Upper lobe of right lung (tissue), 1 donor: ENCODE data around the gene HS6ST3. TPM values are rescaled to one million over a fixed set of nuclear protein-coding genes. Genes with fewer than 3 reads are reported as not detected.
"Not testable (repeated sequence)": the region's sequence is repeated elsewhere in the genome, so short reads cannot be mapped to it uniquely, and the experiment has no call there.

Experiments
- ATAC-seq: fragments of 200-7000 bp; cut with Tn5 transposase; one replicate; pipeline ENCODE4 v1.9.1; 2020; ENCODE audit warnings: mild to moderate bottlenecking, moderate library complexity
- DNase-seq: peaks from one replicate; pipeline ENCODE4 v3.0.0-alpha.2; 2020
- H3K27ac ChIP-seq: fragments of 200-600 bp; one replicate; pipeline ENCODE4 v1.8.0; 2022
- H3K27me3 ChIP-seq: fragments of 200-600 bp; one replicate; pipeline ENCODE4 v1.8.0; 2022; ENCODE audit warnings: mild to moderate bottlenecking
- H3K36me3 ChIP-seq: fragments of 200-600 bp; one replicate; pipeline ENCODE4 v1.8.0; 2022
- H3K4me1 ChIP-seq: fragments of 200-600 bp; one replicate; pipeline ENCODE4 v1.8.0; 2022
- H3K4me3 ChIP-seq: fragments of 200-600 bp; one replicate; pipeline ENCODE4 v1.8.0; 2022; ENCODE audit warnings: mild to moderate bottlenecking
- H3K9me3 ChIP-seq: fragments of 200-600 bp; one replicate; pipeline ENCODE4 v1.8.0; 2022
- intact Hi-C: fragments of 100-400 bp; cut with DNase I; formaldehyde crosslinking; loops from one replicate; pipeline ENCODE4 v1.11.0; 2022
- total RNA-seq: library from RNA; stranded (reverse); fragmentation: NEBNext Ultra II Directional; extraction: Animal tissue kit (Norgen Biotek cat#: 25700); gene quantifications from one replicate; pipeline ENCODE4 v1.2.1, GENCODE V29; 2021
- TF ChIP-seq, protein P1 (sequence below): fragments of 200-600 bp; IDR thresholded peaks from one replicate; pipeline ENCODE4 v1.8.0; 2022; ENCODE audit warnings: antibody characterized with exemption
- donor health status: DM: no; HTN: yes; CAD: no; lungs with severe emphysema.

The HS6ST3 gene
- total RNA-seq, 1 donor from 2014 or later = not detected

DNA sequence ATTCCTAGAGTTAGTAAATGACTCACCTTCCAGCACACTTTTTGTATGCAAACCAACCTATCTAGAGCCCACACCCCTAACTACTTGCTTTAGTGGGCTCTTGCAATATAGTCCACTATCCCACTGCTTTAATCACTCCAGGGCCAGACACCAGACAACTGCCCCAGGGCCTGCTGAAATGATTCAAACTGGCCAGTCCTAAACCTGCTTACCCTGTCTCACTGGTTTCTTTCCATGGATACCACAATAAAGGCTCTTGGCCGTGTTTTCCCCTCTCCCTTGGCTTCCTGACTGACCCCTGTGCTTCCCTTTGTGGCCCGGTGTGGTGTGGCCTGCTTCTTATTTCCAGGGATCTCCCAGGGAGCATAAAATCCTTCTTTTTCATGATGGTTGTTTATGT lies 14.6 kb downstream of the HS6ST3 start:
- Histone ChIP-seq H3K9me3 (peaks cover 6% of the 10 kb centered on the region), H3K4me1 (no peaks in the 10 kb centered on the region), H3K36me3 (no peaks in the 10 kb centered on the region), H3K4me3 (no peak overlapping the region), H3K27me3 (no peaks in the 10 kb centered on the region), H3K27ac (no peak overlapping the region)
- no peak for ATAC-seq
- TF ChIP-seq, protein P1, sequence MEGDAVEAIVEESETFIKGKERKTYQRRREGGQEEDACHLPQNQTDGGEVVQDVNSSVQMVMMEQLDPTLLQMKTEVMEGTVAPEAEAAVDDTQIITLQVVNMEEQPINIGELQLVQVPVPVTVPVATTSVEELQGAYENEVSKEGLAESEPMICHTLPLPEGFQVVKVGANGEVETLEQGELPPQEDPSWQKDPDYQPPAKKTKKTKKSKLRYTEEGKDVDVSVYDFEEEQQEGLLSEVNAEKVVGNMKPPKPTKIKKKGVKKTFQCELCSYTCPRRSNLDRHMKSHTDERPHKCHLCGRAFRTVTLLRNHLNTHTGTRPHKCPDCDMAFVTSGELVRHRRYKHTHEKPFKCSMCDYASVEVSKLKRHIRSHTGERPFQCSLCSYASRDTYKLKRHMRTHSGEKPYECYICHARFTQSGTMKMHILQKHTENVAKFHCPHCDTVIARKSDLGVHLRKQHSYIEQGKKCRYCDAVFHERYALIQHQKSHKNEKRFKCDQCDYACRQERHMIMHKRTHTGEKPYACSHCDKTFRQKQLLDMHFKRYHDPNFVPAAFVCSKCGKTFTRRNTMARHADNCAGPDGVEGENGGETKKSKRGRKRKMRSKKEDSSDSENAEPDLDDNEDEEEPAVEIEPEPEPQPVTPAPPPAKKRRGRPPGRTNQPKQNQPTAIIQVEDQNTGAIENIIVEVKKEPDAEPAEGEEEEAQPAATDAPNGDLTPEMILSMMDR = no peak
- no peak for DNase-seq
- intact Hi-C loops = no loop called here

DNA sequence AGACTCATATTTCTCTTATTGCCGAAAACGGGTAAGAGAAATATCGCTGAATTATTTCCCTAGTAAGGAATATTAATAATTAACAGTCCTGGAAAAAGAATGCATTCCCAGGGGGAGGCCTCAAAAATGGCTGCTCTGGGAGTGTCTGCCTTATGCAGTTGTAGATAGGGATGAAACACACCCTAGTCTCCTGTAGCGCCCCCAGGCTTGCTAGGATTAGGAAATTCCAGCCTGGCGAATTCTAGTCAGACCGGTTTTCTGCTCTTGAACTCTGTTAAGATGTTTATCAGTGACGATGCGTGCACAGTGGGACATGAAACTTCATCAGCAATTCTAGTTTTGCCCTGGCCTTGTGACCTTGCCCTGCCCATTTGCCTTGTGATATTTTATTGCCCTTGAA lies 18.2 kb downstream of the HS6ST3 start:
- H3K36me3 ChIP-seq, H3K27me3 ChIP-seq, H3K4me1 ChIP-seq, ATAC-seq, H3K9me3 ChIP-seq, intact Hi-C loops, DNase-seq, H3K27ac ChIP-seq, H3K4me3 ChIP-seq: not testable (repeated sequence)

DNA sequence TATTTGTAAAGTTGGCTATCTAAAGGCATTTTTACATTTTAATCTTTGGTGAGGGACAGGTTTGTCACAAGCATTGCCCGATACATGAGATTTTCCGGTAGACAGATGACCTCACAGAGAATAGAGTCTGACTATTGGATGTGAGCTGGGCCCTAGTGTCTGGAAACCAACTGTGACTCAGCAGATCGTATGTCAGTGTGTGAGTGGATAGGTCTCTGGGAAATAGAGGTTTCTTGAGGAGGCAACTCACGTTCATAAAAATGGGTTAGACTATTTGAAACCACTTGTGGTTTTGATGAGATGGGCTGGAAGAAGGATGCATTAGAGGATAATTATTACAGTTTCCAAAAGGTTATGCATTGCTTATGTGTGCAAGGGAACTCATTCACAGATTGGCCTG lies 19.2 kb downstream of the HS6ST3 start:
- no peaks in the 10 kb centered on the region for H3K4me1 ChIP-seq
- H3K27ac ChIP-seq = no peak overlapping the region
- H3K9me3 ChIP-seq = peaks cover 6% of the 10 kb centered on the region
- ATAC-seq = no peak
- intact Hi-C loops = no loop called here
- no peaks in the 10 kb centered on the region for H3K27me3 ChIP-seq
- TF ChIP-seq, protein P1 = no peak
- H3K36me3 ChIP-seq = no peaks in the 10 kb centered on the region
- no peak for DNase-seq
- H3K4me3 ChIP-seq = no peak overlapping the region

DNA sequence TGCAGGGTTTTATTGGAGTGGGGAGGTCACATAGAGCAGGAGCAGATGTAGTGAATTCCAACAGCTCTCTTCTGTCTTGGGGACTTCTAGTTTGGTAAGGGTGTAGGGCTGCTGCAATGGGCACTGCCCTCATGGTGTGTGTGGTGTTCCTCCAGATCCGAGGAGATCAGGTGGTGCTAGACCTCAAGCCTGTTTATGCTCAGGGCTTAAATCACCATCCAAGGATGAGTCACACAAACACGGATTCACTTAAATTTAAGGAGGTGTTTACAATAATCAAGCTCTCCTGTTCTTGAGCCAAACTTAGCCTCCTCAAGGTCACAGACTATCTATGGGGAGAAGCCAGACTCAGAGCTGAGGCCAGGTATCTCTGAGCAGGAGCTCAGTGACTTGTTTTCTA lies 23.0 kb downstream of the HS6ST3 start:
- Histone ChIP-seq H3K4me3 (no peak overlapping the region), H3K4me1 (no peaks in the 10 kb centered on the region), H3K9me3 (peaks cover 6% of the 10 kb centered on the region), H3K27me3 (no peaks in the 10 kb centered on the region), H3K27ac (no peak overlapping the region), H3K36me3 (no peaks in the 10 kb centered on the region)
- TF ChIP-seq, protein P1 = no peak
- DNase-seq (no peak), ATAC-seq (no peak)
- intact Hi-C loops = no loop called here

DNA sequence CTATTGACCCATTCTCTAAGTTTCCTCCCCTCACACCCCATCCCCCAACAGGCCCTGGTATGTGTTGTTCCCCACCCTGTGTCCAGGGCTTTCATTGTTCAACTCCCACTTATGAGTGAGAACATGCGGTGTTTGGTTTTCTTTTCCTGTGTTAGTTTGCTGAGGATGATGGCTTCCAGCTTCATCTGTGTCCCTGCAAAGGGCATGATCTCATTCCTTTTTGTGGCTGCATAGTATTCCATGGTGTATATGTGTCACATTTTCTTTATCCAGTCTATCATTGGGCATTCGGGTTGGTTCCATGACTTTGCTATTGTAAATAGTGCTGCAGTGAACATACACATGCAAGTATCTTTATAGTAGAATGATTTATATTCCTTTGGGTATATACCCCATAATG lies 25.5 kb downstream of the HS6ST3 start:
- H3K27me3 ChIP-seq, ATAC-seq, H3K9me3 ChIP-seq, H3K36me3 ChIP-seq, DNase-seq, H3K27ac ChIP-seq, H3K4me3 ChIP-seq, H3K4me1 ChIP-seq, intact Hi-C loops: not testable (repeated sequence)

DNA sequence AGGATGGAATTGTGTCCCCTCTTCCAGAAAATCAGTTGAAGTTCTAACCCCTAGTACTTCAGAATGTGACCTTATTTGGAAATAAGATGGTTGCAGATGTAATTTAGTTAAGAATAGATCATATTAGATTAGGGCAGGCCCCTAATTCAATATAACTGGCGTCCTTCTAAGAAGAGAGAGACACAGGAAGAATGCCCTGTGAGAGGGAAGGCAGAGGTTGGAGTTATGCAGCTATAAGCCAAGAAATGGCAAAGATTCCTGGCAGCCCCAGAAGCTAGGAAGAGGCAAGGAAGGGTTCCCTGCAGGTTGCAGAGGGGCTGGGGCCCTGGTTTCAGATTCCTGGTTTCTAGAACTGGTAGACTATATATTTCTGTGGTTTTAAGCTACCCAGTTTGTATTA lies 30.0 kb downstream of the HS6ST3 start:
- TF ChIP-seq, protein P1 = no peak

DNA sequence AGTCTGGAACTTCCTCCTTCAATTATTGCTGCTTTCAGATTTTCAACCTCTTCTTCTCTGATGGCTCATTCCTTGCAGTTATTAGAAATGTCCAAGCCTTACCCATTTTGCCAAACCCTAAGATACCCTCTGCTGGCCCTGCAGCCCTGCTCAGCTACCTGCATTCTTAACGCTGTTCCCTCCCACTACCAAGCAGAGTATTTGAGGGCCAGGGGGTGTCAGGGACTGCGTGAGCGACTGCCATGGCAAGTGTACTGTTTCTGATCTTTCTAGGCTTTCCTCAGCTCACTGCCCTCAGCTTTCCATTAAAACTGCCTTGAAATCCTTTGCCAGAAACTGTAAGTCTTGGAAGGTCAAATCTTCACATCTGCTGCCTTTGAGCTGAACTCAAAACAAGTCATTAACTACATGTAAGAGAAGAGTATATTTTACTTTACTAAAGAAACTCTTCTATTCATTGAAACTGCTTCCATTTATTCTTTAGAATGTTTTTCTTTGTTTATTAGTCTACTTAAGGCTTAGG lies 41.0 kb downstream of the HS6ST3 start:
- no peak for DNase-seq
- no peak for ATAC-seq
- intact Hi-C loops = no loop called here
- no peak overlapping the region for H3K4me3 ChIP-seq
- TF ChIP-seq, protein P1 = no peak
- no peaks in the 10 kb centered on the region for H3K27me3 ChIP-seq
- H3K27ac ChIP-seq = no peak overlapping the region
- H3K4me1 ChIP-seq = no peaks in the 10 kb centered on the region
- no peaks in the 10 kb centered on the region for H3K9me3 ChIP-seq
- no peaks in the 10 kb centered on the region for H3K36me3 ChIP-seq

More for the DNA sequence above, 30.0 kb downstream of the HS6ST3 start:
- H3K4me1 ChIP-seq = no peaks in the 10 kb centered on the region
- no peak overlapping the region for H3K4me3 ChIP-seq
- DNase-seq = no peak
- H3K27me3 ChIP-seq = no peaks in the 10 kb centered on the region
- intact Hi-C loops = no loop called here
- no peaks in the 10 kb centered on the region for H3K36me3 ChIP-seq
- ATAC-seq = no peak
- H3K9me3 ChIP-seq = no peaks in the 10 kb centered on the region
- H3K27ac ChIP-seq = no peak overlapping the region
